Smooth muscle cell (in vitro differentiated cells): ENCODE results near the gene PNMA8C. TPM values are rescaled to one million over a fixed set of nuclear protein-coding genes. Genes with fewer than 3 reads are reported as not detected.
A peak's percentile ranks its signal among the peaks of the same experiment; 100 is the strongest.

Experiments used
- DNase-seq: peaks from one replicate; lab custom pipeline; 2025; ENCODE audit not compliant: unreplicated experiment; lab: John Stamatoyannopoulos, UW
- H2AFZ ChIP-seq: fragments of 200-600 bp; sonication (generic); 2 replicates; pipeline ENCODE4 v1.6.0; 2016; ENCODE audit warnings: antibody characterized with exemption, low read depth, mild to moderate bottlenecking
- H3F3A ChIP-seq: fragments of 200-600 bp; sonication (generic); 2 replicates; pipeline ENCODE4 v1.6.0; 2017; ENCODE audit warnings: antibody characterized with exemption, low read depth
- H3K27ac ChIP-seq: fragments of 200-600 bp; sonication (generic); 2 replicates; pipeline ENCODE4 v1.5.1; 2016; ENCODE audit warnings: low read depth, mild to moderate bottlenecking
- H3K27me3 ChIP-seq: fragments of 200-600 bp; sonication (generic); 2 replicates; pipeline ENCODE4 v1.6.1; 2016; ENCODE audit warnings: low read depth, mild to moderate bottlenecking
- H3K36me3 ChIP-seq: fragments of 200-600 bp; sonication (generic); 2 replicates; pipeline ENCODE4 v1.5.1; 2016; ENCODE audit warnings: low read depth
- H3K4me1 ChIP-seq: fragments of 200-600 bp; sonication (generic); 2 replicates; pipeline ENCODE4 v1.5.1; 2016; ENCODE audit warnings: low read depth
- H3K4me2 ChIP-seq: fragments of 200-600 bp; sonication (generic); 2 replicates; pipeline ENCODE4 v1.6.0; 2016; ENCODE audit warnings: mild to moderate bottlenecking
- H3K4me3 ChIP-seq: fragments of 200-600 bp; sonication (generic); 2 replicates; pipeline ENCODE4 v1.5.1; 2016; ENCODE audit warnings: mild to moderate bottlenecking
- H3K79me2 ChIP-seq: fragments of 200-600 bp; sonication (generic); 2 replicates; pipeline ENCODE4 v1.6.0; 2016; ENCODE audit warnings: low read depth, mild to moderate bottlenecking
- H3K9ac ChIP-seq: fragments of 200-600 bp; sonication (generic); 2 replicates; pipeline ENCODE4 v1.6.0; 2016; ENCODE audit warnings: low read depth
- H3K9me3 ChIP-seq: fragments of 200-600 bp; sonication (generic); replicated peaks from 2 replicates; pipeline ENCODE4 v1.5.1; 2016; ENCODE audit warnings: low read depth
- H4K20me1 ChIP-seq: fragments of 200-600 bp; sonication (generic); 2 replicates; pipeline ENCODE4 v1.6.0; 2016; ENCODE audit warnings: low read depth
- WGBS: methylation state at CpG from one replicate; pipeline ENCODE4 v1.1.7; 2016; ENCODE audit warnings: low lambda C conversion rate; 5-methylcytosine and 5-hydroxymethylcytosine counted together
- polyA plus RNA-seq: library from polyadenylated mRNA; unstranded; fragments of >200 nt; fragmentation: Nextera tagmentation; extraction: Ambion mirVana; gene quantifications from 2 replicates; pipeline ENCODE4 v1.2.1, GENCODE V29; 2016
- total RNA-seq: library from RNA; depleted of rRNA; stranded (reverse); fragments of >200 nt; gene quantifications from 2 replicates; pipeline ENCODE4 v1.2.3, GENCODE V29; 2014
- TF ChIP-seq, protein P1 (sequence below): fragments of 200-600 bp; sonication (generic); IDR thresholded peaks from 2 replicates; pipeline ENCODE4 v1.5.1; 2017; ENCODE audit warnings: borderline replicate concordance, mild to moderate bottlenecking, antibody characterized with exemption; ENCODE audit not compliant: insufficient read depth, poor library complexity, severe bottlenecking

Gene PNMA8C
- total and polyA plus RNA-seq, 2 experiments from 2014 or later: not detected

- Histone ChIP-seq H3K9me3 (no peaks in the 10 kb centered on the region), H3K4me1 (peaks cover 13% of the 10 kb centered on the region), H3K79me2 (no peaks in the 10 kb centered on the region), H3K4me2 (no peak overlapping the region), H2AFZ (no peak overlapping the region), H3F3A (no peaks in the 10 kb centered on the region), H3K27ac (no peak overlapping the region), H3K27me3 (no peaks in the 10 kb centered on the region), H3K4me3 (no peak overlapping the region), H3K9ac (no peak overlapping the region), H4K20me1 (no peaks in the 10 kb centered on the region), H3K36me3 (no peaks in the 10 kb centered on the region)
- WGBS: 98% methylated on average over 17 of the region's 18 CpGs
- no peak for DNase-seq
- TF ChIP-seq, protein P1, sequence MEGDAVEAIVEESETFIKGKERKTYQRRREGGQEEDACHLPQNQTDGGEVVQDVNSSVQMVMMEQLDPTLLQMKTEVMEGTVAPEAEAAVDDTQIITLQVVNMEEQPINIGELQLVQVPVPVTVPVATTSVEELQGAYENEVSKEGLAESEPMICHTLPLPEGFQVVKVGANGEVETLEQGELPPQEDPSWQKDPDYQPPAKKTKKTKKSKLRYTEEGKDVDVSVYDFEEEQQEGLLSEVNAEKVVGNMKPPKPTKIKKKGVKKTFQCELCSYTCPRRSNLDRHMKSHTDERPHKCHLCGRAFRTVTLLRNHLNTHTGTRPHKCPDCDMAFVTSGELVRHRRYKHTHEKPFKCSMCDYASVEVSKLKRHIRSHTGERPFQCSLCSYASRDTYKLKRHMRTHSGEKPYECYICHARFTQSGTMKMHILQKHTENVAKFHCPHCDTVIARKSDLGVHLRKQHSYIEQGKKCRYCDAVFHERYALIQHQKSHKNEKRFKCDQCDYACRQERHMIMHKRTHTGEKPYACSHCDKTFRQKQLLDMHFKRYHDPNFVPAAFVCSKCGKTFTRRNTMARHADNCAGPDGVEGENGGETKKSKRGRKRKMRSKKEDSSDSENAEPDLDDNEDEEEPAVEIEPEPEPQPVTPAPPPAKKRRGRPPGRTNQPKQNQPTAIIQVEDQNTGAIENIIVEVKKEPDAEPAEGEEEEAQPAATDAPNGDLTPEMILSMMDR: no peak
Measured at GRCh38 chr19:46469541-46470185, 40.9 kb upstream of the PNMA8C start.

GRCh38 chr19:46466536-46467196 lies 37.9 kb upstream of the PNMA8C start:
- Histone ChIP-seq H3K79me2 (no peaks in the 10 kb centered on the region), H3K27ac (no peak overlapping the region), H2AFZ (no peak overlapping the region), H3K4me3 (no peak overlapping the region), H4K20me1 (no peaks in the 10 kb centered on the region), H3K4me2 (peak overlapping the region; percentile 39), H3K4me1 (peaks cover 11% of the 10 kb centered on the region), H3K36me3 (no peaks in the 10 kb centered on the region), H3K27me3 (no peaks in the 10 kb centered on the region), H3K9me3 (no peaks in the 10 kb centered on the region), H3K9ac (no peak overlapping the region), H3F3A (no peaks in the 10 kb centered on the region)
- WGBS: 72% methylated on average over 15 of the region's 15 CpGs
- TF ChIP-seq, protein P1: no peak
- DNase-seq: no peak

DNA sequence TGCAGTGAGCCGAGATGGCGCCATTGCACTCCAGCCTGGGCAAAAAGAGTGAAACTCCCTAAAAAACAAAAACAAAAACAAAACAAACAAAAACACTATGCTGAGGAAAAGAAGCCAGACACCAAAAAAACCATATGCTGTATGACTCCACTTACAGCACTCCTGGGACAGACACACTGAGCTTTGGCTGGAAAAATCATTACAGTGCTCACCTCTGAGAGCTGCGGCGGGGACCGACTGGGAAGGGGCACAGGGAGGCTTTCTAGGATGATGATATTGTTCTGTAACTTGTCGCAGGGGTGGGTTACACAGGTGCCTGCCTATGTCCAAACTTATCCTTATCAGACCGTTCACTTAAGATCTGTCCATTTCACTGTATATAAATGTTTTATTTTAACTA lies 34.8 kb upstream of the PNMA8C start:
- Histone ChIP-seq H3K4me2 (no peak overlapping the region), H4K20me1 (no peaks in the 10 kb centered on the region), H3K36me3 (no peaks in the 10 kb centered on the region), H3K4me1 (no peaks in the 10 kb centered on the region), H3K4me3 (no peak overlapping the region), H2AFZ (no peak overlapping the region), H3K27me3 (no peaks in the 10 kb centered on the region), H3K27ac (no peak overlapping the region), H3K9ac (no peak overlapping the region), H3K79me2 (no peaks in the 10 kb centered on the region), H3K9me3 (no peaks in the 10 kb centered on the region), H3F3A (no peaks in the 10 kb centered on the region)
- DNase-seq: no peak
- 96% methylated on average over 7 of the region's 7 CpGs for WGBS
- TF ChIP-seq, protein P1: no peak
